ENCODE measurements around the gene PTCSC3.

Gene PTCSC3

DNA sequence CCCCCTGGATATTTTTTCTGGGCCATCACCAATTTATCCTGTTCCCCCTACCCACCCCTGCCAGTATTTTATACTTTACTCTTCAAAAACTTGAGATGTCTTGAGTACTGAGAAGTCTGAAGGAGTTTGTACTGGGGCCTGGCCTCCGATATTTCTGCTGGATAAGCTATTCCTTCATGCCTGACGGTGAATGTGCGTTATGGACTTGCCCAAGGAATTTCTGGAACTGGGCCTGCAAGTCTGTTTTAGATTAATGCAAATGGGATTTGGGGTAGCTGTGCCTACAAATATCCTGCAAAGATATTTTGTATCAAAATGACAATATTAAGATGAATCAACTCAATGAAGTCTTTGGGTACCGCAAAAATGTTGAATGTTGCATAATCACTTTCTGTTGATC lies at the start of gene PTCSC3:
Gene PTCSC3, minus strand, starts transcription at position 199 of the 400 bp plus-strand sequence.
- H3K27ac ChIP-seq (ENCODE audit: low read depth, low read length), result no peak within 1 kb of the TSS

DNA sequence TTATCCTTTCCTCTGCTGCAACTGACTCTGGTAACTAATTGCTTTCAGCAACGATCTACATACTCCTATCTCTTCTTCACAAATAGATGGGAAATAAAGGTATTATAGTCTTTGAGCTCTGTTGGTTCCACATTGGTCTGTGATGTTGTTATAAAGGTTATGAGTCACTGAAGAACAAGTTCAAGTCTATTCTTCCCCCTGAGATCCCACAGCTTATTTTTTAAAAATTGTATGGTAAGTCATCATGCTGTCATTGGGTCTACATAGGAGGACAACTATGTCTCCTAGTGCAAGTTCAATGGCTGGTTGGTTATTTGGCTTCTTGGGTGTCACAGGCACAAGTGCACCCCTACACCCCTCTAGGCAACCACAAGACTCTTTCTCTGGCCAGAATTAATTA lies 49.6 kb upstream of the PTCSC3 start:
- H3K27ac ChIP-seq (ENCODE audit: low read depth, low read length), result no peak overlapping the region
- no peak overlapping the region for H3K4me3 ChIP-seq (ENCODE audit: low read depth in 1 of 2, low read length in 2 of 2)
- no peaks in the 10 kb centered on the region for H3K4me1 ChIP-seq (ENCODE audit: insufficient read depth, low read length)
- H3K9ac ChIP-seq (ENCODE audit: low read length), result no peak overlapping the region
- no peaks in the 10 kb centered on the region for H3K9me3 ChIP-seq (ENCODE audit: low read length)
- no peaks in the 10 kb centered on the region for H3K27me3 ChIP-seq (ENCODE audit: control insufficient read depth in 1 of 2, insufficient read depth in 2 of 2, low read length in 2 of 2)
- no peaks in the 10 kb centered on the region for H3K36me3 ChIP-seq (ENCODE audit: insufficient read depth, low read length)

More for the DNA sequence above, at the start of gene PTCSC3:
- H3K36me3 ChIP-seq (ENCODE audit: insufficient read depth, low read length), result no peaks in the 10 kb centered on the region
- H3K27me3 ChIP-seq (ENCODE audit: control insufficient read depth in 1 of 2, insufficient read depth in 2 of 2, low read length in 2 of 2), result no peaks in the 10 kb centered on the region
- H3K9ac ChIP-seq (ENCODE audit: low read length), result no peak within 1 kb of the TSS
- H3K9me3 ChIP-seq (ENCODE audit: low read length), result no peaks in the 10 kb centered on the region
- no peak within 1 kb of the TSS for H3K4me3 ChIP-seq (ENCODE audit: low read depth in 1 of 2, low read length in 2 of 2)
- H3K4me1 ChIP-seq (ENCODE audit: insufficient read depth, low read length), result no peaks in the 10 kb centered on the region

- Histone ChIP-seq H3K4me1 (ENCODE audit: insufficient read depth, low read length) (no peaks in the 10 kb centered on the region), H3K27me3 (ENCODE audit: control insufficient read depth in 1 of 2, insufficient read depth in 2 of 2, low read length in 2 of 2) (no peaks in the 10 kb centered on the region), H3K9ac (ENCODE audit: low read length) (no peak overlapping the region), H3K27ac (ENCODE audit: low read depth, low read length) (no peak overlapping the region), H3K9me3 (ENCODE audit: low read length) (no peaks in the 10 kb centered on the region), H3K4me3 (ENCODE audit: low read depth in 1 of 2, low read length in 2 of 2) (no peak overlapping the region), H3K36me3 (ENCODE audit: insufficient read depth, low read length) (no peaks in the 10 kb centered on the region)
These were observed 47.7 kb upstream of the PTCSC3 start for GRCh38 chr14:36224176-36224575.

- Histone ChIP-seq H3K9ac (ENCODE audit: low read length) (no peak overlapping the region), H3K9me3 (ENCODE audit: low read length) (no peaks in the 10 kb centered on the region), H3K36me3 (ENCODE audit: insufficient read depth, low read length) (no peaks in the 10 kb centered on the region), H3K27me3 (ENCODE audit: control insufficient read depth in 1 of 2, insufficient read depth in 2 of 2, low read length in 2 of 2) (no peaks in the 10 kb centered on the region), H3K27ac (ENCODE audit: low read depth, low read length) (no peak overlapping the region), H3K4me1 (ENCODE audit: insufficient read depth, low read length) (no peaks in the 10 kb centered on the region), H3K4me3 (ENCODE audit: low read depth in 1 of 2, low read length in 2 of 2) (no peak overlapping the region)
These were observed 47.0 kb upstream of the PTCSC3 start for GRCh38 chr14:36223558-36223957.

DNA sequence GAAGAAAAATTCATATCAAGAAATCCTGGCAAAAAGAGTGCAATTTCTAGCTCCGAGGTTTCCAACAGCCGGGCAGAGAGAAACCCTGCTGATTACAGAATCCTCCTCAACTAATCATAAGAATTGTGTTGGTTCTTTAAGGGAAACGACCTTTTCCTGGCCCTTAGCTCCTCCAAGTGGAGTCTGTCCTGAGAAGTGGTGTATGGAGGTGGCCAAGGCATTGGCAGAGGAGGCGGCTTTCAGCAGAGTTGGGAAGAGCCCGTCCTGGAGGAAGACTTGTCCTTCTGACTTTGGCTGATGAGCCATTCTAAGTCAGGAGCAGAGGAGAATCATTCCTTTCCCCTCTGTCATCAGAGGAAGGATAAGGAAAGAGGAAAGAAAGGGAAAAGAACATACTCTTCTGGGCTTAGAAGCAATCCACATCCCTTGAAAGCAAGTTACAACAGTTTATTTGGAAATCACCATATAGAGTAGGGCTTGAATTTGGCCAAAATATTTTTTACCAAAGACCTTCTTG lies 46.5 kb upstream of the PTCSC3 start:
- Histone ChIP-seq H3K27me3 (ENCODE audit: control insufficient read depth in 1 of 2, insufficient read depth in 2 of 2, low read length in 2 of 2) (no peaks in the 10 kb centered on the region), H3K4me1 (ENCODE audit: insufficient read depth, low read length) (no peaks in the 10 kb centered on the region), H3K27ac (ENCODE audit: low read depth, low read length) (no peak overlapping the region), H3K9ac (ENCODE audit: low read length) (no peak overlapping the region), H3K9me3 (ENCODE audit: low read length) (no peaks in the 10 kb centered on the region), H3K36me3 (ENCODE audit: insufficient read depth, low read length) (no peaks in the 10 kb centered on the region), H3K4me3 (ENCODE audit: low read depth in 1 of 2, low read length in 2 of 2) (no peak overlapping the region)

DNA sequence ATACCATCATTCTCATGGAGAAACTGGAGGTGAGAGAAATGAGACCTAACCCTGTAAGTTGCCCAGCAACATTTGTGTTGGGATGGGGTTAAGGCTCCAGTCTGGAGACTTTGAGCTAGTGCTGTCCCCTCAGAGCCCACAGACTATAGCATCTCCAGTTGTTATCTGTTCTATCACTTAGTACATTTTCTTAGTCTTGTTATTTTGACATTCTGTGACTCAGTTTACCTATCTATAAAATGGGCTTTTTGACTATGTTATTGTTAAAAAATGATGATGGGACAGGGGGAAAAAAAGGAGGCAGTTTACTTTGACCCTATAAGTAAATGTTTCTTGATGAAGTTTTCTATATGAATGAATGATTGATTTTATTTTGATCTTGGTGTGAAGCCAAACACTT lies 45.8 kb upstream of the PTCSC3 start:
- no peaks in the 10 kb centered on the region for H3K4me1 ChIP-seq (ENCODE audit: insufficient read depth, low read length)
- no peak overlapping the region for H3K27ac ChIP-seq (ENCODE audit: low read depth, low read length)
- H3K4me3 ChIP-seq (ENCODE audit: low read depth in 1 of 2, low read length in 2 of 2), result no peak overlapping the region
- no peaks in the 10 kb centered on the region for H3K27me3 ChIP-seq (ENCODE audit: control insufficient read depth in 1 of 2, insufficient read depth in 2 of 2, low read length in 2 of 2)
- no peaks in the 10 kb centered on the region for H3K9me3 ChIP-seq (ENCODE audit: low read length)
- no peaks in the 10 kb centered on the region for H3K36me3 ChIP-seq (ENCODE audit: insufficient read depth, low read length)
- no peak overlapping the region for H3K9ac ChIP-seq (ENCODE audit: low read length)

DNA sequence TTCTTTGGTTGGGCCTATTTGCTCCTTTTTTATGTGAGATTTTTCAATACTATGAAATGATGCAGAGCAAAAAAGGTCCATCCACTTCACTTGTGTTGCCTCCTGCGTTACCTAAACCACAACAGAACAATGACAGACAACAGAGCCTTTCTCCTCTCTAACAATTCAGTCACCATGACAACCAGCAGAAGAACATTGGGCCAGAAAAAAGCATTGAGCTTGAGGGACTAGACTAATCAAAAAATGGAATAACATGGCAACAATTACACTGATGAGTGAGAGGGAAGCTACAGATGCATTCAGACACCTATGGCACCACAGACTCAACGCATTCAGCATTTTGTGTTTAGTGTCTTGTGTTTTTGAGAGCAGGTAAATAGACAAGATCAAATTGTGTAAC lies 44.6 kb upstream of the PTCSC3 start:
- no peak overlapping the region for H3K9ac ChIP-seq (ENCODE audit: low read length)
- no peaks in the 10 kb centered on the region for H3K27me3 ChIP-seq (ENCODE audit: control insufficient read depth in 1 of 2, insufficient read depth in 2 of 2, low read length in 2 of 2)
- H3K36me3 ChIP-seq (ENCODE audit: insufficient read depth, low read length), result no peaks in the 10 kb centered on the region
- no peak overlapping the region for H3K27ac ChIP-seq (ENCODE audit: low read depth, low read length)
- no peak overlapping the region for H3K4me3 ChIP-seq (ENCODE audit: low read depth in 1 of 2, low read length in 2 of 2)
- no peaks in the 10 kb centered on the region for H3K4me1 ChIP-seq (ENCODE audit: insufficient read depth, low read length)
- no peaks in the 10 kb centered on the region for H3K9me3 ChIP-seq (ENCODE audit: low read length)

GRCh38 chr14:36217732-36218131 lies 41.2 kb upstream of the PTCSC3 start:
- Histone ChIP-seq H3K27me3 (ENCODE audit: control insufficient read depth in 1 of 2, insufficient read depth in 2 of 2, low read length in 2 of 2) (no peaks in the 10 kb centered on the region), H3K9me3 (ENCODE audit: low read length) (no peaks in the 10 kb centered on the region), H3K36me3 (ENCODE audit: insufficient read depth, low read length) (no peaks in the 10 kb centered on the region), H3K9ac (ENCODE audit: low read length) (no peak overlapping the region), H3K4me1 (ENCODE audit: insufficient read depth, low read length) (no peaks in the 10 kb centered on the region), H3K27ac (ENCODE audit: low read depth, low read length) (no peak overlapping the region), H3K4me3 (ENCODE audit: low read depth in 1 of 2, low read length in 2 of 2) (no peak overlapping the region)

- H3K27ac ChIP-seq (ENCODE audit: low read depth, low read length), result no peak overlapping the region
- H3K36me3 ChIP-seq (ENCODE audit: insufficient read depth, low read length), result no peaks in the 10 kb centered on the region
- no peak overlapping the region for H3K9ac ChIP-seq (ENCODE audit: low read length)
These were observed 40.5 kb upstream of the PTCSC3 start for GRCh38 chr14:36217027-36217426.

DNA sequence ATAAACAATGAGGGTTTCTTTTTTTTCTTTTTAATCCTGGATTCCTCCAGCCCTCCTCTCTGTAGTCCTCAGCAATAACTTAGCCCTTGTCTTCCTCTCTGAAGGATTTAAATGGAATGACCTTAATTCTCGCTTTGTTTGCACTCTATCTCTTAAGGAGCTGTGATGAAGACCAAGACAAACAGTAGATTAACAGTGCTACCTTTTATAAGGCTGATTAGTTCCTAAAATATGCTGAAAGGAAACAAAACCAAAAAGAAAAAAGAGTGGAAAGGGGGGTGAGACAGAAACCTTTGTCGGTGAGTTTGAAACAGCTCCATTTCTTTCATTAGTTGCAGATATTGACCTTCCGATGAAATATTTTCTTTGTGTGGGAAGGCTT lies 38.7 kb upstream of the PTCSC3 start:
- no peaks in the 10 kb centered on the region for H3K27me3 ChIP-seq (ENCODE audit: control insufficient read depth in 1 of 2, insufficient read depth in 2 of 2, low read length in 2 of 2)
- no peak overlapping the region for H3K27ac ChIP-seq (ENCODE audit: low read depth, low read length)
- no peak overlapping the region for H3K9ac ChIP-seq (ENCODE audit: low read length)
- no peaks in the 10 kb centered on the region for H3K36me3 ChIP-seq (ENCODE audit: insufficient read depth, low read length)
- no peaks in the 10 kb centered on the region for H3K4me1 ChIP-seq (ENCODE audit: insufficient read depth, low read length)
- H3K9me3 ChIP-seq (ENCODE audit: low read length), result no peaks in the 10 kb centered on the region
- no peak overlapping the region for H3K4me3 ChIP-seq (ENCODE audit: low read depth in 1 of 2, low read length in 2 of 2)

More at GRCh38 chr14:36217027-36217426, 40.5 kb upstream of the PTCSC3 start:
- H3K9me3 ChIP-seq (ENCODE audit: low read length), result no peaks in the 10 kb centered on the region
- no peaks in the 10 kb centered on the region for H3K4me1 ChIP-seq (ENCODE audit: insufficient read depth, low read length)
- no peak overlapping the region for H3K4me3 ChIP-seq (ENCODE audit: low read depth in 1 of 2, low read length in 2 of 2)
- H3K27me3 ChIP-seq (ENCODE audit: control insufficient read depth in 1 of 2, insufficient read depth in 2 of 2, low read length in 2 of 2), result no peaks in the 10 kb centered on the region

GRCh38 chr14:36214476-36215216 lies 38.1 kb upstream of the PTCSC3 start:
- no peak overlapping the region for H3K9ac ChIP-seq (ENCODE audit: low read length)
- no peaks in the 10 kb centered on the region for H3K36me3 ChIP-seq (ENCODE audit: insufficient read depth, low read length)
- H3K27me3 ChIP-seq (ENCODE audit: control insufficient read depth in 1 of 2, insufficient read depth in 2 of 2, low read length in 2 of 2), result no peaks in the 10 kb centered on the region
- no peaks in the 10 kb centered on the region for H3K9me3 ChIP-seq (ENCODE audit: low read length)
- no peaks in the 10 kb centered on the region for H3K4me1 ChIP-seq (ENCODE audit: insufficient read depth, low read length)
- no peak overlapping the region for H3K4me3 ChIP-seq (ENCODE audit: low read depth in 1 of 2, low read length in 2 of 2)
- H3K27ac ChIP-seq (ENCODE audit: low read depth, low read length), result no peak overlapping the region

GRCh38 chr14:36212987-36213386 lies 36.5 kb upstream of the PTCSC3 start:
- Histone ChIP-seq H3K9me3 (ENCODE audit: low read length) (no peaks in the 10 kb centered on the region), H3K9ac (ENCODE audit: low read length) (no peak overlapping the region), H3K4me1 (ENCODE audit: insufficient read depth, low read length) (no peaks in the 10 kb centered on the region), H3K36me3 (ENCODE audit: insufficient read depth, low read length) (no peaks in the 10 kb centered on the region), H3K27me3 (ENCODE audit: control insufficient read depth in 1 of 2, insufficient read depth in 2 of 2, low read length in 2 of 2) (no peaks in the 10 kb centered on the region), H3K27ac (ENCODE audit: low read depth, low read length) (no peak overlapping the region), H3K4me3 (ENCODE audit: low read depth in 1 of 2, low read length in 2 of 2) (no peak overlapping the region)
